22Rv1 (cell line): ENCODE measurements around the gene HCK.

ENCODE experiments used
- ZFX ChIP-seq: fragments of 450-650 bp; IDR thresholded peaks from 2 replicates; pipeline ENCODE4 v1.6.1; 2017; ENCODE audit warnings: antibody characterized with exemption, borderline replicate concordance
- TF ChIP-seq, protein P1 (sequence below): fragments of 450-650 bp; IDR thresholded peaks from 2 replicates; pipeline ENCODE4 v1.5.1; 2017; ENCODE audit warnings: mild to moderate bottlenecking

DNA sequence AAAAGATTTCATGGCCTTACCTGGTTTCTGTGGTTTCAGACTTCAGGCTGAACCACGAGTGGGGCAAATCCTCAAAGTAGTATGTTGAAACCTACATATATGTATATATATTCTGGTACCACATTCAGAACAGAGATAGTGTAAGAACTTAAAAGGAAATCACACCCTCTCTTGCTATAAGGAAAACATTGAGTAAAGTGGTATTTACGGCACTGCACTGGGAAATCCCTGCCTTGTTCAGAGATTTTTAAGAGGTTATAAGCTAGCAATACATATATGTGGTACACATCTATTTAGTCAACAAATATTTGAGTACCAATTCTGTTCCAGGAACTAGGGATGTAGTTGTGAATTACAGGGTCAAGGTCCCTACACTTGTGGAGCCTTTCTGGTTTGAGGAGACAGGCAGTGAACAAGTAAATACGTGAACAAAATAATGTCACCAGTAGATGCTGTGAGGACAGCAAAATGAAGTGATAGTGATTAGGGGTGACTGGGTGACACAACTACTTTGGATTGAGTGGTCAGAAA, 59.2 kb downstream of the HCK start:
- TF ChIP-seq, protein P1, sequence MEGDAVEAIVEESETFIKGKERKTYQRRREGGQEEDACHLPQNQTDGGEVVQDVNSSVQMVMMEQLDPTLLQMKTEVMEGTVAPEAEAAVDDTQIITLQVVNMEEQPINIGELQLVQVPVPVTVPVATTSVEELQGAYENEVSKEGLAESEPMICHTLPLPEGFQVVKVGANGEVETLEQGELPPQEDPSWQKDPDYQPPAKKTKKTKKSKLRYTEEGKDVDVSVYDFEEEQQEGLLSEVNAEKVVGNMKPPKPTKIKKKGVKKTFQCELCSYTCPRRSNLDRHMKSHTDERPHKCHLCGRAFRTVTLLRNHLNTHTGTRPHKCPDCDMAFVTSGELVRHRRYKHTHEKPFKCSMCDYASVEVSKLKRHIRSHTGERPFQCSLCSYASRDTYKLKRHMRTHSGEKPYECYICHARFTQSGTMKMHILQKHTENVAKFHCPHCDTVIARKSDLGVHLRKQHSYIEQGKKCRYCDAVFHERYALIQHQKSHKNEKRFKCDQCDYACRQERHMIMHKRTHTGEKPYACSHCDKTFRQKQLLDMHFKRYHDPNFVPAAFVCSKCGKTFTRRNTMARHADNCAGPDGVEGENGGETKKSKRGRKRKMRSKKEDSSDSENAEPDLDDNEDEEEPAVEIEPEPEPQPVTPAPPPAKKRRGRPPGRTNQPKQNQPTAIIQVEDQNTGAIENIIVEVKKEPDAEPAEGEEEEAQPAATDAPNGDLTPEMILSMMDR: no peak
- TF ChIP-seq ZFX: no peak
